Astrocyte (in vitro differentiated cells and primary cell): Measurements from ENCODE around the gene CCR6. TPM values are rescaled to one million over a fixed set of nuclear protein-coding genes. Genes with fewer than 3 reads are reported as not detected.

ENCODE experiments used
- DNase-seq: peaks from one replicate; pipeline ENCODE4 v3.0.0-alpha.2; 2010; ENCODE audit warnings: low read depth
- FAIRE-seq: peaks from 2 replicates; lab custom pipeline; 2011; peaks lifted over from hg19 to GRCh38; lab: Jason Lieb, UNC
- H2AFZ ChIP-seq: 2 replicates; pipeline ENCODE4 v1.6.0; 2012; ENCODE audit warnings: low read depth, low read length, inconsistent platforms
- H3K27ac ChIP-seq: 2 replicates; pipeline ENCODE4 v1.5.1; 2011; ENCODE audit warnings: low read depth, low read length, inconsistent platforms
- H3K27me3 ChIP-seq: 2 replicates; pipeline ENCODE4 v1.6.0; 2011; ENCODE audit warnings: low read length, inconsistent platforms; ENCODE audit not compliant: insufficient read depth
- H3K36me3 ChIP-seq: 2 replicates; pipeline ENCODE4 v1.5.1; 2011; ENCODE audit warnings: low read length, inconsistent platforms; ENCODE audit not compliant: insufficient read depth
- H3K4me1 ChIP-seq: 2 replicates; pipeline ENCODE4 v1.5.1; 2011; ENCODE audit warnings: low read length, inconsistent platforms; ENCODE audit not compliant: insufficient read depth
- H3K4me2 ChIP-seq: 2 replicates; pipeline ENCODE4 v1.6.0; 2012; ENCODE audit warnings: low read length, inconsistent platforms
- H3K4me3 ChIP-seq: 2 replicates; pipeline ENCODE4 v1.5.1; 2011; ENCODE audit warnings: low read depth, mild to moderate bottlenecking, low read length, inconsistent platforms; ENCODE audit not compliant: insufficient read depth
- H3K79me2 ChIP-seq: 2 replicates; pipeline ENCODE4 v1.6.0; 2012; ENCODE audit warnings: mild to moderate bottlenecking, low read length, inconsistent platforms; ENCODE audit not compliant: insufficient read depth
- H3K9ac ChIP-seq: 2 replicates; pipeline ENCODE4 v1.6.0; 2012; ENCODE audit warnings: mild to moderate bottlenecking, low read length, inconsistent platforms
- H3K9me3 ChIP-seq: 2 replicates; pipeline ENCODE4 v1.5.1; 2012; ENCODE audit warnings: low read depth, mild to moderate bottlenecking, low read length, inconsistent platforms; ENCODE audit not compliant: insufficient read depth
- H4K20me1 ChIP-seq: 2 replicates; pipeline ENCODE4 v1.6.0; 2012; ENCODE audit warnings: low read length, inconsistent platforms; ENCODE audit not compliant: insufficient read depth
- H3K27ac Mint-ChIP-seq: one replicate; pipeline ENCODE4 v1.8.0; 2021; ENCODE audit warnings: mild to moderate bottlenecking, mixed read lengths; ENCODE audit not compliant: unreplicated experiment
- H3K27me3 Mint-ChIP-seq: one replicate; pipeline ENCODE4 v1.8.0; 2021; ENCODE audit warnings: low read depth, mixed read lengths; ENCODE audit not compliant: unreplicated experiment
- H3K36me3 Mint-ChIP-seq: one replicate; pipeline ENCODE4 v1.8.0; 2021; ENCODE audit warnings: low read depth, mixed read lengths; ENCODE audit not compliant: unreplicated experiment
- H3K4me1 Mint-ChIP-seq: one replicate; pipeline ENCODE4 v1.8.0; 2021; ENCODE audit warnings: low read depth, mixed read lengths; ENCODE audit not compliant: unreplicated experiment
- H3K4me3 Mint-ChIP-seq: one replicate; pipeline ENCODE4 v1.8.0; 2021; ENCODE audit warnings: mild to moderate bottlenecking, moderate library complexity, mixed read lengths; ENCODE audit not compliant: unreplicated experiment
- H3K9me3 Mint-ChIP-seq: one replicate; pipeline ENCODE4 v1.8.0; 2021; ENCODE audit warnings: mild to moderate bottlenecking, mixed read lengths; ENCODE audit not compliant: unreplicated experiment
- EZH2 ChIP-seq: IDR thresholded peaks from 2 replicates; pipeline ENCODE4 v1.6.1; 2012; ENCODE audit warnings: mild to moderate bottlenecking, low read length, inconsistent platforms; ENCODE audit not compliant: insufficient read depth
- total RNA-seq: library from RNA; stranded (reverse); gene quantifications from 2 replicates; pipeline ENCODE4 v1.2.1, GENCODE V29; 2021
- TF ChIP-seq, protein P1 (sequence below): IDR thresholded peaks from 2 replicates; pipeline ENCODE4 v1.5.1; 2011; ENCODE audit warnings: low read depth, mild to moderate bottlenecking, inconsistent platforms, low read length, moderate library complexity; ENCODE audit not compliant: insufficient read depth

Gene CCR6
- total RNA-seq, 1 donor from 2014 or later, result not detected

- H3K79me2 ChIP-seq, result no peaks in the 10 kb centered on the region
- no peak overlapping the region for H2AFZ ChIP-seq
- DNase-seq (no peak), FAIRE-seq (no peak)
- H3K4me2 ChIP-seq, result no peak overlapping the region
- H3K4me3 ChIP-seq, result no peak overlapping the region
- H3K36me3 ChIP-seq, result no peaks in the 10 kb centered on the region
- H3K27ac ChIP-seq, result no peak overlapping the region
- H3K9ac ChIP-seq, result no peak overlapping the region
- Mint-ChIP-seq H3K9me3 (peaks cover 5% of the 10 kb centered on the region), H3K27ac (no peak overlapping the region), H3K27me3 (peaks cover 23% of the 10 kb centered on the region), H3K4me3 (no peak overlapping the region), H3K4me1 (no peaks in the 10 kb centered on the region), H3K36me3 (no peaks in the 10 kb centered on the region)
- no peak for TF ChIP-seq EZH2
- TF ChIP-seq, protein P1, sequence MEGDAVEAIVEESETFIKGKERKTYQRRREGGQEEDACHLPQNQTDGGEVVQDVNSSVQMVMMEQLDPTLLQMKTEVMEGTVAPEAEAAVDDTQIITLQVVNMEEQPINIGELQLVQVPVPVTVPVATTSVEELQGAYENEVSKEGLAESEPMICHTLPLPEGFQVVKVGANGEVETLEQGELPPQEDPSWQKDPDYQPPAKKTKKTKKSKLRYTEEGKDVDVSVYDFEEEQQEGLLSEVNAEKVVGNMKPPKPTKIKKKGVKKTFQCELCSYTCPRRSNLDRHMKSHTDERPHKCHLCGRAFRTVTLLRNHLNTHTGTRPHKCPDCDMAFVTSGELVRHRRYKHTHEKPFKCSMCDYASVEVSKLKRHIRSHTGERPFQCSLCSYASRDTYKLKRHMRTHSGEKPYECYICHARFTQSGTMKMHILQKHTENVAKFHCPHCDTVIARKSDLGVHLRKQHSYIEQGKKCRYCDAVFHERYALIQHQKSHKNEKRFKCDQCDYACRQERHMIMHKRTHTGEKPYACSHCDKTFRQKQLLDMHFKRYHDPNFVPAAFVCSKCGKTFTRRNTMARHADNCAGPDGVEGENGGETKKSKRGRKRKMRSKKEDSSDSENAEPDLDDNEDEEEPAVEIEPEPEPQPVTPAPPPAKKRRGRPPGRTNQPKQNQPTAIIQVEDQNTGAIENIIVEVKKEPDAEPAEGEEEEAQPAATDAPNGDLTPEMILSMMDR, result no peak
- H4K20me1 ChIP-seq, result no peaks in the 10 kb centered on the region
- H3K27me3 ChIP-seq, result no peaks in the 10 kb centered on the region
- no peaks in the 10 kb centered on the region for H3K4me1 ChIP-seq
- H3K9me3 ChIP-seq, result no peaks in the 10 kb centered on the region
Measured at GRCh38 chr6:167120583-167120903, 2.4 kb upstream of the CCR6 start.

DNA sequence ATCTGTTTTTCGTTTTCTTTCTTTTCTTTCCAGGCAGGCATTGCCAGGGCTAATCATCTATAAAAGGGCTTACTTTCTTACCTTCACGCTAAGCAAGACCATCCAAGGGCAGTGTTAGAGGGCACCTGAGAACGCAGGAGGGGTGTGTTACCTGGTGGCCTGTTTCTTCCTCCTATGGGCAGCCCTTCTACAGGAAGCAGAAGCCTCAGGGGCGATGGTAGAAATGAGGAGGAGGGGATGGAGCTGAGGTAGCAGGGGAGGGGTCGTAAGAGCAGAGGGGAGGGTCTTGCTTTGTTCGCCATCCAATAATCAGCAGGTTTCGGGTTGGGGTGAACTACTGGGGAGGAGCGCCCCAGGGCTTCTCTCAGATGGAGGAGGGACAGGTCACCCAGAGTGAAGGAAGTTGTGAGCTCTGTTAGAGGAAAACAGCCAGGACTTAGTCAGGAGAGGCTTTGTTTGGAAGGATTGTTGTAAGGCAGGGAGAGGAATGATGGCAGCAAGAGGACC, 1.5 kb upstream of the CCR6 start:
- no peak overlapping the region for H3K4me3 Mint-ChIP-seq
- Histone ChIP-seq H3K4me2 (no peak overlapping the region), H3K27ac (no peak overlapping the region), H3K9me3 (no peaks in the 10 kb centered on the region), H2AFZ (no peak overlapping the region), H3K4me1 (no peaks in the 10 kb centered on the region), H3K36me3 (no peaks in the 10 kb centered on the region), H4K20me1 (no peaks in the 10 kb centered on the region), H3K79me2 (no peaks in the 10 kb centered on the region), H3K4me3 (no peak overlapping the region), H3K9ac (no peak overlapping the region), H3K27me3 (no peaks in the 10 kb centered on the region)
- H3K27me3 Mint-ChIP-seq, result peaks cover 16% of the 10 kb centered on the region
- no peaks in the 10 kb centered on the region for H3K4me1 Mint-ChIP-seq
- DNase-seq (no peak), FAIRE-seq (no peak)
- H3K27ac Mint-ChIP-seq, result no peak overlapping the region
- TF ChIP-seq, protein P1, result no peak
- H3K36me3 Mint-ChIP-seq, result no peaks in the 10 kb centered on the region
- H3K9me3 Mint-ChIP-seq, result peaks cover 5% of the 10 kb centered on the region

- H3K9ac ChIP-seq, result no peak overlapping the region
- Mint-ChIP-seq H3K4me1 (no peaks in the 10 kb centered on the region), H3K27ac (no peak overlapping the region), H3K27me3 (peaks cover 18% of the 10 kb centered on the region), H3K36me3 (no peaks in the 10 kb centered on the region), H3K9me3 (peaks cover 7% of the 10 kb centered on the region), H3K4me3 (no peak overlapping the region)
- H3K9me3 ChIP-seq, result no peaks in the 10 kb centered on the region
- no peaks in the 10 kb centered on the region for H3K36me3 ChIP-seq
- no peaks in the 10 kb centered on the region for H3K27me3 ChIP-seq
- H3K79me2 ChIP-seq, result no peaks in the 10 kb centered on the region
- no peaks in the 10 kb centered on the region for H3K4me1 ChIP-seq
- no peak for TF ChIP-seq EZH2
- TF ChIP-seq, protein P1, result no peak
- no peak overlapping the region for H2AFZ ChIP-seq
- no peak overlapping the region for H3K4me2 ChIP-seq
- DNase-seq (no peak), FAIRE-seq (no peak)
- H3K4me3 ChIP-seq, result no peak overlapping the region
- no peaks in the 10 kb centered on the region for H4K20me1 ChIP-seq
- no peak overlapping the region for H3K27ac ChIP-seq
Measured at GRCh38 chr6:167122041-167122826, 662 bp upstream of the CCR6 start.
